GM12801 (cell line): ENCODE results near the gene PARP4.

ENCODE experiments used
- TF ChIP-seq, protein P1 (sequence below): IDR thresholded peaks from one replicate; pipeline ENCODE4 v1.5.1; 2011; ENCODE audit warnings: control low read depth; ENCODE audit not compliant: insufficient read length; ENCODE audit errors: extremely low read depth

Gene PARP4

DNA sequence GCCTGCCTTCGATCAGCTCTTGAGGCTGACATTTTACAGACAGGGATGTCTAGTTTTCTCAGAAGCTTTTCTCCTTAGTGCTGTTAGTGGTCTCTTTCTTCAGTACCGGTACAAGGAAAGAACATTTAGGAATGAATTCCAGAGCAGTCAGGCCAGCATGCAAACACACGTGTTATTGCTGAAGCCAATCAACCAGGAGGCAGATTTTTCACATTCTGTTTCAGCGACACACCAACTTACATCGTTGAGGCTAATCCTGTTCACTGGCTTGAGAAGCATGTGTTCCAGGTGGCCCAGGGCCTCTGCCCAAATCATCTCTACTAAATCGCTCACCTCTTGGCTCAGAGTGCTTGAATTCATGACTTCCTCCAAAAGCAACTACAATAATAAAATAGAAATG, 19.2 kb downstream of the PARP4 start:
- TF ChIP-seq, protein P1, sequence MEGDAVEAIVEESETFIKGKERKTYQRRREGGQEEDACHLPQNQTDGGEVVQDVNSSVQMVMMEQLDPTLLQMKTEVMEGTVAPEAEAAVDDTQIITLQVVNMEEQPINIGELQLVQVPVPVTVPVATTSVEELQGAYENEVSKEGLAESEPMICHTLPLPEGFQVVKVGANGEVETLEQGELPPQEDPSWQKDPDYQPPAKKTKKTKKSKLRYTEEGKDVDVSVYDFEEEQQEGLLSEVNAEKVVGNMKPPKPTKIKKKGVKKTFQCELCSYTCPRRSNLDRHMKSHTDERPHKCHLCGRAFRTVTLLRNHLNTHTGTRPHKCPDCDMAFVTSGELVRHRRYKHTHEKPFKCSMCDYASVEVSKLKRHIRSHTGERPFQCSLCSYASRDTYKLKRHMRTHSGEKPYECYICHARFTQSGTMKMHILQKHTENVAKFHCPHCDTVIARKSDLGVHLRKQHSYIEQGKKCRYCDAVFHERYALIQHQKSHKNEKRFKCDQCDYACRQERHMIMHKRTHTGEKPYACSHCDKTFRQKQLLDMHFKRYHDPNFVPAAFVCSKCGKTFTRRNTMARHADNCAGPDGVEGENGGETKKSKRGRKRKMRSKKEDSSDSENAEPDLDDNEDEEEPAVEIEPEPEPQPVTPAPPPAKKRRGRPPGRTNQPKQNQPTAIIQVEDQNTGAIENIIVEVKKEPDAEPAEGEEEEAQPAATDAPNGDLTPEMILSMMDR = no peak

DNA sequence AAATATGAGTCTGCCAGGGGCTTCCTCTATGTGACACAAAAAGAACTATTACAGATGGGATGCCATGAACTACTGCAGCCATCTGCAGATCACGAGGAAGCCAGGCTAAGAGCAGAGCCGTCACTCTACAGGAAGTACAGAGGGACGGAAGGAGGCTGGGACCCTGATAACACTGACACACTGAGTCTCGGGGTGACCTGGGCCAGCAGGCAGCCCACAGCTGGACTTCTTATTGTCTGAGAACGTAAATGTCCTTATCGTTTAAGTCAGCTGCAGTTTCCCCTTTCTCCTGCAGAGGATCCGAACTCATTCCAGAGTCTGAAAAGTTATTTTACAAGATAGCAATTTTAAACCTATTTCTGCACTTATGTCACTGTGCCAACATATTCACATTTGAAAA, 20.7 kb downstream of the PARP4 start:
- TF ChIP-seq, protein P1 = no peak

DNA sequence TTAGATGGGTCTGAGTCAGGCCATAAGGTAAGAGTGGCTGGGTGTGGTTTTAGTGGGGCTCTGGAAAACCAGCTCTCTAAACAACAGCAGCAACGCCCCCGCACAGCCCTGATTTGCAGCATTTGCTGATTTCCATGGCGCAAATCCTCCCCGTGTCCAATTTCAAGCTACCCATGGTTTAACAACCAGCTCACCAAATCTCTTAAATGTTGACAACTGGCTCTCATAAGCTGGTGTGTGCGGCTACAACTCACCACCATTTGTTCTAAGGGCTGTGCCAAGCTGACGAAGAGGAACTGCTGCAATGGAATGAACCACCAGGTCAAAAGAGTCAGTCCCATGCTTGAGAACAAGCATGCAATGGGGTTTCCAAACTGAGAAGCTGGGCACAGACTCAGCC, 22.9 kb downstream of the PARP4 start:
- TF ChIP-seq, protein P1 = no peak

DNA sequence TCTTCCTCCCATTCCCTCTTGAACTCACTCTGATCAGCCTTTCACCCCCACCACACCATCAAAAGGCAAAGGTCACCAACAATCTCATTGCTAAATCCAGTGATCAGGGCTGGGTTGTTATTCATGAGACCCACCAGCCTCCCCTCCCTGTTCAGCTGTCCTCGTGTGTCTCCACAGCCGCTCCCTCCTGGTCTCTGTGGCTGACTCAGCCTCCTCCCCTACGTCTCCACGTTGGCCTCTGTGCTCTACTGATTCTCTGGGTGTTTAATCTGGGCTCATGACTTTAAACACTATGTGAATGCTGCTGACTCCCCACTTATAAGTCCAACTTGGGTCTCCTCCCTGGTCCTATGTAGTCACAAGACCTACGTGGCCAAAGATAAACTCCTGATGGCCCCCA, 38.9 kb downstream of the PARP4 start:
- TF ChIP-seq, protein P1 = no peak

DNA sequence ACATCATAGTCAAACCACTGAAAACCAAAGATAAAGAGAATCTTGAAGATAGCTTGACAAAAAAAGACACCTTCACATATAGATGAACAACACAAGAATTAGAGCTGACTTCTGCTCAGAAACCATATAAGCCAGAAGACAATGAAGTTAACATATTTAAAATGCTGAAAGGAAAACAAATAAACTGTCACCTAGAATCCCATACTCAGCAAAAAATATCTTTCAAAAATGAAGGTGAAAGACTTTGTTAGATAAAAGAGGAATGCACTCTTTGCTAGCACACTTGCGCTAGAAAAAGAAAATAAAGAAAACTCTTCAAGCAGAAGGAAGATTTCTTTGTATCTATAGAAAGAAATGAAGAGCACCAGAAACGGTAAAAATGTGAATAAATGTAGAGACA, 49.5 kb downstream of the PARP4 start:
- TF ChIP-seq, protein P1 = no peak

DNA sequence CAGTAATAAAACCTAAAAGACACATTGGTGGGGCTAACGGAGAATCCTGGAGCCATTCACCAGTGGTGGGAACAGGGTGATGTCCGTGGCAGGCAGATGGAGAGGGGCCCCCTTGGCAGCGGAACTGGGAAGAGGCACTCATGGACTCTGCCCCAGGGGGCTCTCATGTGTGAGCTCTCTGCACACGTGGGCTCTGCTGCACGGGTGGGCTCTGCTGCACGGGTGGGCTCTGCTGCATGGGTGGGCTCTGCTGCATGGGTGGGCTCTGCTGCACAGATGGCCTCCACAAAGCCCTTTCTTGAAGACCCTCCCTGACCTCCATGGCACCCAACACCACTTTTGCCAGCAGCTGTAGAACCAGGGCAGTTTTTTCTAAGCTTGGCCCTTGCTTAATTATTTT, 52.3 kb downstream of the PARP4 start:
- TF ChIP-seq, protein P1 = no peak

DNA sequence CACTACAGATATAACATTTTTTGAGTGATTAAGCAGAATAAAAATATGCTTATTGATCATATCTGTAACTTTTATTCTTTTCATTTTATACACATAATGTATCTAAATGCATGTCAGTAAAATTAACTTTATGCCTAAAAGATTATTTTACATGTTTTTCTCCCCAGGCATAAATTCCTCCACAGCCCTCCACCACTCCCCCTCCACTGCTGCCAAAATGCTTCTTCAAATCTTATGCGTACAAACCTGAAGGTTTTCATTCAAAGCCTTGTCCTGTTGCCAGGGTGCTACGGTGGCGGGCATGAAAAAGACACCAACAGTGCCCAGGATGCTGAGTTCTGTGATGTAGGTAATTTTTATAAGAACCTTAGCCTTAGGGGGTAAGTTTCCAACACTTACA, 52.9 kb downstream of the PARP4 start:
- TF ChIP-seq, protein P1 = no peak

DNA sequence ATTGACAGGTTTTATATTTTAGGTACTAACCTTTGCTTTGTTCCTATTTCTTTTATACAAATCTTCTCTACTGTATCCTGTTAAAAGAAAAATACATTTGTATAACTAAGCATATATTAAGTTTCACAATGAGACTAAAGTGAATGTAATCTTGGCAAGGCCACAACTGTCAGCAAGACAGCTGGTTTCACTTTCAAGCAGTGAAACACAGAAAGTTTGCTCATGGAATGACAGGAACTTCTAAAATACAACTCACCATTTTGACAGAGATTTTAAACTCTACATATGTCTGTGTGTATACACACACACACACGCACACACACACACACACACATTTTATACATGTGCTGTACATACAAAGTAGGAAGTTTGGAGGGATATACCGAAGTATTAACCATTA, 53.3 kb downstream of the PARP4 start:
- TF ChIP-seq, protein P1 = no peak
